Measurements from ENCODE around the gene SHROOM3.

DNA sequence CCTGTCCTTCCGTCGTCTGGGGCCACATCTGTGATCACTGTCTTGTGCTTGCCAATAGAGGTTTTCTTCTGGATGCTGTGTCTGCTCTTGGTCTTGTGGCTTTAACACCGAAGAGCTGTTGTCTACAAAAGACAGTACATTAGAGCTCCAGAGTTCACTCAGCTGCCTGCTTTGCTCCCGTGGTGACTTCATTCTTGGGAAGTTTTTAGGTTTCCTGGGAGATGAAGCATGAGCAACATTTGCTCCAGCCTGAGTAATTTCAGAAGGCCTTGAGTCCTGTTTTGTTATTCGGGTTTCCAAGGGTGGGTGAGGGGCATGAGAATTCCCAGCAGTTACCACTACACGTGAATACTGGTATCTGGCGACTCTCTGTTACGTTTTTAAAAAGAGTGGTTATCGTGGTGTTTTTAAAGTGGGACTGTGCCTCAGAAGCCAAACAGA lies 189.2 kb downstream of the SHROOM3 start:
- TF ChIP-seq, protein P1, sequence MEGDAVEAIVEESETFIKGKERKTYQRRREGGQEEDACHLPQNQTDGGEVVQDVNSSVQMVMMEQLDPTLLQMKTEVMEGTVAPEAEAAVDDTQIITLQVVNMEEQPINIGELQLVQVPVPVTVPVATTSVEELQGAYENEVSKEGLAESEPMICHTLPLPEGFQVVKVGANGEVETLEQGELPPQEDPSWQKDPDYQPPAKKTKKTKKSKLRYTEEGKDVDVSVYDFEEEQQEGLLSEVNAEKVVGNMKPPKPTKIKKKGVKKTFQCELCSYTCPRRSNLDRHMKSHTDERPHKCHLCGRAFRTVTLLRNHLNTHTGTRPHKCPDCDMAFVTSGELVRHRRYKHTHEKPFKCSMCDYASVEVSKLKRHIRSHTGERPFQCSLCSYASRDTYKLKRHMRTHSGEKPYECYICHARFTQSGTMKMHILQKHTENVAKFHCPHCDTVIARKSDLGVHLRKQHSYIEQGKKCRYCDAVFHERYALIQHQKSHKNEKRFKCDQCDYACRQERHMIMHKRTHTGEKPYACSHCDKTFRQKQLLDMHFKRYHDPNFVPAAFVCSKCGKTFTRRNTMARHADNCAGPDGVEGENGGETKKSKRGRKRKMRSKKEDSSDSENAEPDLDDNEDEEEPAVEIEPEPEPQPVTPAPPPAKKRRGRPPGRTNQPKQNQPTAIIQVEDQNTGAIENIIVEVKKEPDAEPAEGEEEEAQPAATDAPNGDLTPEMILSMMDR (IDR thresholded peaks at IDR 0.05; ENCODE audit: poor library complexity, severe bottlenecking): no peak
- TF ChIP-seq POLR2AphosphoS5 (IDR thresholded peaks at IDR 0.05) (no peak), TAF1 (IDR thresholded peaks at IDR 0.05; ENCODE audit: low read depth) (no peak), EZH2 (IDR thresholded peaks at IDR 0.05; ENCODE audit: borderline replicate concordance, insufficient read depth, low read length, poor library complexity, severe bottlenecking) (no peak), REST (IDR thresholded peaks at IDR 0.05; ENCODE audit: borderline replicate concordance) (no peak), RAD21 (conservative IDR thresholded peaks at IDR 0.05) (no peak), SMC3 (conservative IDR thresholded peaks at IDR 0.05; ENCODE audit: poor library complexity) (no peak), EP300 (conservative IDR thresholded peaks at IDR 0.05; ENCODE audit: poor library complexity, severe bottlenecking) (no peak)

All from neural cell (in vitro differentiated cells).